HEK293 (cell line): ENCODE measurements around the gene DDX47.

Experiments
- CTCF ChIA-PET: fragments of 350-600 bp; formaldehyde crosslinking; extraction: SDS; loops from one replicate; lab custom pipeline; 2021; ENCODE audit warnings: antibody characterized with exemption; lab: Yijun Ruan, JAX
- POLR2A ChIA-PET: fragments of 300-600 bp; formaldehyde crosslinking; extraction: SDS; loops from one replicate; lab custom pipeline; 2020; ENCODE audit warnings: antibody characterized with exemption, inconsistent platforms; lab: Yijun Ruan, JAX
- H3K27ac ChIP-seq: fragments of 200-500 bp; sonication (Bioruptor generic); 2 replicates; pipeline ENCODE4 v1.5.1; 2014; ENCODE audit warnings: low read depth, low read length, control low read depth, inconsistent platforms; ENCODE audit errors: extremely low read depth
- H3K36me3 ChIP-seq, 2 experiments: fragments of 200-500 bp in 1 of 2; sonication (Bioruptor generic) in 1 of 2; 1 replicate in 1 of 2; 2 replicates in 1 of 2; pipeline ENCODE4 v1.5.1; 2014 to 2017; ENCODE audit warnings: inconsistent platforms in 2 of 2, low read length in 2 of 2; ENCODE audit not compliant: control insufficient read depth in 2 of 2, insufficient read depth in 1 of 2
- H3K4me1 ChIP-seq: fragments of 200-500 bp; sonication (Bioruptor generic); 2 replicates; pipeline ENCODE4 v1.5.1; 2014; ENCODE audit warnings: mild to moderate bottlenecking, low read length, inconsistent platforms; ENCODE audit not compliant: control insufficient read depth, insufficient read depth
- H3K4me3 ChIP-seq: 2 replicates; pipeline ENCODE4 v1.5.1; 2011; ENCODE audit warnings: low read depth, mild to moderate bottlenecking, control low read depth, low read length, moderate library complexity
- H3K9me3 ChIP-seq: fragments of 200-500 bp; sonication (Bioruptor generic); 2 replicates; pipeline ENCODE4 v1.5.1; 2014; ENCODE audit warnings: low read depth, low read length, inconsistent platforms; ENCODE audit not compliant: control insufficient read depth, insufficient read depth
- GFI1B ChIP-seq: fragments of 450-650 bp; formaldehyde crosslinking; IDR thresholded peaks from 2 replicates; pipeline ENCODE4 v1.5.1; 2016; ENCODE audit warnings: missing biosample characterization, missing genetic modification characterization
- GLIS2 ChIP-seq: fragments of 450-650 bp; formaldehyde crosslinking; IDR thresholded peaks from 2 replicates; pipeline ENCODE4 v1.5.1; 2016; ENCODE audit warnings: missing biosample characterization, missing genetic modification characterization
- KLF1 ChIP-seq: fragments of 450-650 bp; formaldehyde crosslinking; IDR thresholded peaks from 2 replicates; pipeline ENCODE4 v1.5.1; 2016; ENCODE audit warnings: missing biosample characterization, missing genetic modification characterization
- KLF9 ChIP-seq: fragments of 450-650 bp; formaldehyde crosslinking; IDR thresholded peaks from 2 replicates; pipeline ENCODE4 v1.5.1; 2016; ENCODE audit warnings: missing biosample characterization, missing genetic modification characterization, low read depth
- ZFP37 ChIP-seq: fragments of 450-650 bp; formaldehyde crosslinking; IDR thresholded peaks from 2 replicates; pipeline ENCODE4 v1.5.1; 2016; ENCODE audit warnings: missing biosample characterization, missing genetic modification characterization
- ZNF341 ChIP-seq: fragments of 450-650 bp; formaldehyde crosslinking; IDR thresholded peaks from 2 replicates; pipeline ENCODE4; 2016; ENCODE audit warnings: low read depth, missing biosample characterization, missing genetic modification characterization
- ZNF394 ChIP-seq: fragments of 450-650 bp; formaldehyde crosslinking; IDR thresholded peaks from 2 replicates; pipeline ENCODE4 v1.5.1; 2016; ENCODE audit warnings: missing biosample characterization, missing genetic modification characterization, mild to moderate bottlenecking, moderate library complexity, borderline replicate concordance
- ZNF426 ChIP-seq: fragments of 450-650 bp; formaldehyde crosslinking; IDR thresholded peaks from 2 replicates; pipeline ENCODE4 v1.5.1; 2017; ENCODE audit warnings: missing biosample characterization, missing genetic modification characterization, mild to moderate bottlenecking, inconsistent platforms, moderate library complexity
- ZNF514 ChIP-seq: fragments of 450-650 bp; formaldehyde crosslinking; IDR thresholded peaks from 2 replicates; pipeline ENCODE4 v1.5.1; 2016; ENCODE audit warnings: missing biosample characterization, missing genetic modification characterization
- ZNF548 ChIP-seq: fragments of 450-650 bp; formaldehyde crosslinking; IDR thresholded peaks from 2 replicates; pipeline ENCODE4 v1.5.1; 2016; ENCODE audit warnings: missing biosample characterization, missing genetic modification characterization
- ZNF561 ChIP-seq: fragments of 450-650 bp; IDR thresholded peaks from 2 replicates; pipeline ENCODE4 v1.5.1; 2018; ENCODE audit warnings: missing biosample characterization, missing genetic modification characterization, borderline replicate concordance
- TF ChIP-seq, protein P1 (sequence below): fragments of 450-650 bp; formaldehyde crosslinking; IDR thresholded peaks from 2 replicates; pipeline ENCODE4 v1.5.1; 2016; ENCODE audit warnings: missing biosample characterization, missing genetic modification characterization
- TF ChIP-seq, protein P2 (sequence below): fragments of 450-650 bp; formaldehyde crosslinking; IDR thresholded peaks from 2 replicates; pipeline ENCODE4 v1.5.1; 2016; ENCODE audit warnings: missing biosample characterization, missing genetic modification characterization, borderline replicate concordance
- TF ChIP-seq, protein P3 (sequence below): fragments of 450-650 bp; formaldehyde crosslinking; conservative IDR thresholded peaks from 2 replicates; pipeline ENCODE4 v1.5.1; 2016; ENCODE audit warnings: low read depth, missing biosample characterization, missing genetic modification characterization
- TF ChIP-seq, protein P4 (sequence below): IDR thresholded peaks from 2 replicates; pipeline ENCODE4 v1.6.1; 2011; ENCODE audit warnings: mild to moderate bottlenecking, low read depth, low read length, borderline replicate concordance
- TF ChIP-seq, protein P5 (sequence below): fragments of 450-650 bp; formaldehyde crosslinking; IDR thresholded peaks from 2 replicates; pipeline ENCODE4 v1.5.1; 2016; ENCODE audit warnings: missing biosample characterization, missing genetic modification characterization

DDX47 gene

DNA sequence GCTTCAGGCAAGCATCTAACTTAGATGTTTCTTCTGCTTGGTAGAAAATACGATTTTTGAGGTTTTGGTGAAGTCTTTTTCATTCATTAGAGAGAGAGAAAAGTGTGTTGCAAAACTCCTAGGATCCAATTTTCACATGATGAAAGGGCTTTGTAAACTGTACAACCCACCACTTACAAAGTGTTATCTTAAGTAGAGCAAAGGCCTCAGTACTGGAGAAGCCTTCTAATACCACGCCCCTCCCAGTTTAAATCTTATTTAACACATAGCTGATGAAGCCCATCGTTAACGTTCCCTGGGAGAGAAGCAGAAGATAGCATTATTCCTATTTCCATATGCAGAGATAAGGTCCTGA is 26.8 kb upstream of the DDX47 start:
- peak overlapping the region; percentile 44 for H3K4me3 ChIP-seq
- TF ChIP-seq ZFP37 (tag by site-specific recombination) (no peak), KLF9 (0 out of 2 replicates have a peak, but pooled peaks have one; percentile 35), ZNF394 (tag by site-specific recombination) (peak; percentile 56; the same call in 1 of the 2 replicates), ZNF514 (tag by site-specific recombination) (no peak)
- no peaks in the 10 kb centered on the region for H3K36me3 ChIP-seq
- ChIA-PET POLR2A (interaction anchor here (1.2 to 2.1 kb wide), 3 partner anchors 17 to 65 kb away, joined by 3 to 6 read pairs (median 6); no protein-coding TSS in a partner anchor), CTCF (interaction anchor here (0.6 to 3.3 kb wide), 5 partner anchors 14 to 426 kb away, joined by 3 to 20 read pairs (median 4); no protein-coding TSS in a partner anchor)
- no peaks in the 10 kb centered on the region for H3K9me3 ChIP-seq
- peak overlapping the region; percentile 72; the same call in 1 of the 2 replicates for H3K27ac ChIP-seq
- peaks cover 20% of the 10 kb centered on the region for H3K4me1 ChIP-seq

DNA sequence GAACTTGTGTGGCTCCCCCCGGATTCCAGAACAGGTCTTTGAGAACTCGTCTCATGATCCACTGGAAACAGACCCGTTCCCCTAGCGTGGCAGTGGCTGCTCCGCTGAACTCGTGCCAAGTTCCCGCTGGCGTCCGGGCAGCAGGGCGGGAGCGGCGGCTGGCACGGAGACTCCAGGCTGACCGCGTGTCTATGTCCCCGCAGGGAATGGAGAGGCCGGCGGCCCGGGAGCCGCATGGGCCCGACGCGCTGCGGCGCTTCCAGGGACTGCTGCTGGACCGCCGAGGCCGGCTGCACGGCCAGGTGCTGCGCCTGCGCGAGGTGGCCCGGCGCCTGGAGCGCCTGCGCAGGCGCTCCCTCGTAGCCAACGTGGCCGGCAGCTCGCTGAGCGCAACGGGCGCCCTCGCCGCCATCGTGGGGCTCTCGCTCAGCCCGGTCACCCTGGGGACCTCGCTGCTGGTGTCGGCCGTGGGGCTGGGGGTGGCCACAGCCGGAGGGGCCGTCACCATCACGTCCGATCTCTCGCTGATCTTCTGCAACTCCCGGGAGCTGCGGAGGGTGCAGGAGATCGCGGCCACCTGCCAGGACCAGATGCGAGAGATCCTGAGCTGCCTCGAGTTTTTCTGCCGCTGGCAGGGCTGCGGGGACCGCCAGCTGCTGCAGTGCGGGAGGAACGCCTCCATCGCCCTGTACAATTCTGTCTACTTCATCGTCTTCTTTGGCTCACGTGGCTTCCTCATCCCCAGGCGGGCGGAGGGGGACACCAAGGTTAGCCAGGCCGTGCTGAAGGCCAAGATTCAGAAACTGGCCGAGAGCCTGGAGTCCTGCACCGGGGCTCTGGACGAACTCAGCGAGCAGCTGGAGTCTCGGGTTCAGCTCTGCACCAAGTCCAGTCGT is 26.2 kb upstream of the DDX47 start:
- CTCF ChIA-PET = interaction anchor here (0.6 to 3.3 kb wide), 16 partner anchors 14 to 425 kb away, joined by 3 to 27 read pairs (median 4); partner anchors contain the start of genes DDX47 and GPRC5A
- POLR2A ChIA-PET = interaction anchor here (1.2 to 2.1 kb wide), 5 partner anchors 16 to 104 kb away, joined by 3 to 12 read pairs (median 6); partner anchors contain the start of gene GPRC5A
- H3K4me1 ChIP-seq = peaks cover 26% of the 10 kb centered on the region
- H3K9me3 ChIP-seq = no peaks in the 10 kb centered on the region
- no peaks in the 10 kb centered on the region for H3K36me3 ChIP-seq
- peak overlapping the region; percentile 44 for H3K4me3 ChIP-seq
- peak overlapping the region; percentile 72; the same call in 1 of the 2 replicates for H3K27ac ChIP-seq
- TF ChIP-seq GFI1B (tag by site-specific recombination) (no peak), ZNF426 (tag by site-specific recombination) (no peak), ZNF548 (tag by site-specific recombination) (no peak), ZNF341 (tag by site-specific recombination) (peak; percentile 75), KLF1 (tag by site-specific recombination) (no peak), GLIS2 (tag by site-specific recombination) (peak; percentile 30; the same call in 1 of the 2 replicates), ZNF561 (tag by site-specific recombination) (no peak)
- TF ChIP-seq, protein P1, sequence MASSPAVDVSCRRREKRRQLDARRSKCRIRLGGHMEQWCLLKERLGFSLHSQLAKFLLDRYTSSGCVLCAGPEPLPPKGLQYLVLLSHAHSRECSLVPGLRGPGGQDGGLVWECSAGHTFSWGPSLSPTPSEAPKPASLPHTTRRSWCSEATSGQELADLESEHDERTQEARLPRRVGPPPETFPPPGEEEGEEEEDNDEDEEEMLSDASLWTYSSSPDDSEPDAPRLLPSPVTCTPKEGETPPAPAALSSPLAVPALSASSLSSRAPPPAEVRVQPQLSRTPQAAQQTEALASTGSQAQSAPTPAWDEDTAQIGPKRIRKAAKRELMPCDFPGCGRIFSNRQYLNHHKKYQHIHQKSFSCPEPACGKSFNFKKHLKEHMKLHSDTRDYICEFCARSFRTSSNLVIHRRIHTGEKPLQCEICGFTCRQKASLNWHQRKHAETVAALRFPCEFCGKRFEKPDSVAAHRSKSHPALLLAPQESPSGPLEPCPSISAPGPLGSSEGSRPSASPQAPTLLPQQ (tag by site-specific recombination) = 0 out of 2 replicates have a peak, but pooled peaks have one; percentile 32
- TF ChIP-seq, protein P2, sequence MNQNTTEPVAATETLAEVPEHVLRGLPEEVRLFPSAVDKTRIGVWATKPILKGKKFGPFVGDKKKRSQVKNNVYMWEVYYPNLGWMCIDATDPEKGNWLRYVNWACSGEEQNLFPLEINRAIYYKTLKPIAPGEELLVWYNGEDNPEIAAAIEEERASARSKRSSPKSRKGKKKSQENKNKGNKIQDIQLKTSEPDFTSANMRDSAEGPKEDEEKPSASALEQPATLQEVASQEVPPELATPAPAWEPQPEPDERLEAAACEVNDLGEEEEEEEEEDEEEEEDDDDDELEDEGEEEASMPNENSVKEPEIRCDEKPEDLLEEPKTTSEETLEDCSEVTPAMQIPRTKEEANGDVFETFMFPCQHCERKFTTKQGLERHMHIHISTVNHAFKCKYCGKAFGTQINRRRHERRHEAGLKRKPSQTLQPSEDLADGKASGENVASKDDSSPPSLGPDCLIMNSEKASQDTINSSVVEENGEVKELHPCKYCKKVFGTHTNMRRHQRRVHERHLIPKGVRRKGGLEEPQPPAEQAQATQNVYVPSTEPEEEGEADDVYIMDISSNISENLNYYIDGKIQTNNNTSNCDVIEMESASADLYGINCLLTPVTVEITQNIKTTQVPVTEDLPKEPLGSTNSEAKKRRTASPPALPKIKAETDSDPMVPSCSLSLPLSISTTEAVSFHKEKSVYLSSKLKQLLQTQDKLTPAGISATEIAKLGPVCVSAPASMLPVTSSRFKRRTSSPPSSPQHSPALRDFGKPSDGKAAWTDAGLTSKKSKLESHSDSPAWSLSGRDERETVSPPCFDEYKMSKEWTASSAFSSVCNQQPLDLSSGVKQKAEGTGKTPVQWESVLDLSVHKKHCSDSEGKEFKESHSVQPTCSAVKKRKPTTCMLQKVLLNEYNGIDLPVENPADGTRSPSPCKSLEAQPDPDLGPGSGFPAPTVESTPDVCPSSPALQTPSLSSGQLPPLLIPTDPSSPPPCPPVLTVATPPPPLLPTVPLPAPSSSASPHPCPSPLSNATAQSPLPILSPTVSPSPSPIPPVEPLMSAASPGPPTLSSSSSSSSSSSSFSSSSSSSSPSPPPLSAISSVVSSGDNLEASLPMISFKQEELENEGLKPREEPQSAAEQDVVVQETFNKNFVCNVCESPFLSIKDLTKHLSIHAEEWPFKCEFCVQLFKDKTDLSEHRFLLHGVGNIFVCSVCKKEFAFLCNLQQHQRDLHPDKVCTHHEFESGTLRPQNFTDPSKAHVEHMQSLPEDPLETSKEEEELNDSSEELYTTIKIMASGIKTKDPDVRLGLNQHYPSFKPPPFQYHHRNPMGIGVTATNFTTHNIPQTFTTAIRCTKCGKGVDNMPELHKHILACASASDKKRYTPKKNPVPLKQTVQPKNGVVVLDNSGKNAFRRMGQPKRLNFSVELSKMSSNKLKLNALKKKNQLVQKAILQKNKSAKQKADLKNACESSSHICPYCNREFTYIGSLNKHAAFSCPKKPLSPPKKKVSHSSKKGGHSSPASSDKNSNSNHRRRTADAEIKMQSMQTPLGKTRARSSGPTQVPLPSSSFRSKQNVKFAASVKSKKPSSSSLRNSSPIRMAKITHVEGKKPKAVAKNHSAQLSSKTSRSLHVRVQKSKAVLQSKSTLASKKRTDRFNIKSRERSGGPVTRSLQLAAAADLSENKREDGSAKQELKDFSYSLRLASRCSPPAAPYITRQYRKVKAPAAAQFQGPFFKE (tag by site-specific recombination) = peak; percentile 49; the same call in 1 of the 2 replicates
- TF ChIP-seq, protein P3, sequence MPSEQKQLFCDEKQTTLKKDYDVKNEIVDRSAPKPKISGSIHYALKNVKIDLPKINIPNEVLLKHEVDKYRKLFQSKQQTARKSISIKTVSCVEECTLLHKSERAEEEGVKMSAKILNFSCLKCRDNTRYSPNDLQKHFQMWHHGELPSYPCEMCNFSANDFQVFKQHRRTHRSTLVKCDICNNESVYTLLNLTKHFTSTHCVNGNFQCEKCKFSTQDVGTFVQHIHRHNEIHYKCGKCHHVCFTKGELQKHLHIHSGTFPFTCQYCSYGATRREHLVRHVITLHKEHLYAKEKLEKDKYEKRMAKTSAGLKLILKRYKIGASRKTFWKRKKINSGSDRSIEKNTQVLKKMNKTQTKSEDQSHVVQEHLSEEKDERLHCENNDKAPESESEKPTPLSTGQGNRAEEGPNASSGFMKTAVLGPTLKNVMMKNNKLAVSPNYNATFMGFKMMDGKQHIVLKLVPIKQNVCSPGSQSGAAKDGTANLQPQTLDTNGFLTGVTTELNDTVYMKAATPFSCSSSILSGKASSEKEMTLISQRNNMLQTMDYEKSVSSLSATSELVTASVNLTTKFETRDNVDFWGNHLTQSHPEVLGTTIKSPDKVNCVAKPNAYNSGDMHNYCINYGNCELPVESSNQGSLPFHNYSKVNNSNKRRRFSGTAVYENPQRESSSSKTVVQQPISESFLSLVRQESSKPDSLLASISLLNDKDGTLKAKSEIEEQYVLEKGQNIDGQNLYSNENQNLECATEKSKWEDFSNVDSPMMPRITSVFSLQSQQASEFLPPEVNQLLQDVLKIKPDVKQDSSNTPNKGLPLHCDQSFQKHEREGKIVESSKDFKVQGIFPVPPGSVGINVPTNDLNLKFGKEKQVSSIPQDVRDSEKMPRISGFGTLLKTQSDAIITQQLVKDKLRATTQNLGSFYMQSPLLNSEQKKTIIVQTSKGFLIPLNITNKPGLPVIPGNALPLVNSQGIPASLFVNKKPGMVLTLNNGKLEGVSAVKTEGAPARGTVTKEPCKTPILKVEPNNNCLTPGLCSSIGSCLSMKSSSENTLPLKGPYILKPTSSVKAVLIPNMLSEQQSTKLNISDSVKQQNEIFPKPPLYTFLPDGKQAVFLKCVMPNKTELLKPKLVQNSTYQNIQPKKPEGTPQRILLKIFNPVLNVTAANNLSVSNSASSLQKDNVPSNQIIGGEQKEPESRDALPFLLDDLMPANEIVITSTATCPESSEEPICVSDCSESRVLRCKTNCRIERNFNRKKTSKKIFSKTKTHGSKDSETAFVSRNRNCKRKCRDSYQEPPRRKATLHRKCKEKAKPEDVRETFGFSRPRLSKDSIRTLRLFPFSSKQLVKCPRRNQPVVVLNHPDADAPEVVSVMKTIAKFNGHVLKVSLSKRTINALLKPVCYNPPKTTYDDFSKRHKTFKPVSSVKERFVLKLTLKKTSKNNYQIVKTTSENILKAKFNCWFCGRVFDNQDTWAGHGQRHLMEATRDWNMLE (tag by site-specific recombination) = no peak
- TF ChIP-seq, protein P4, sequence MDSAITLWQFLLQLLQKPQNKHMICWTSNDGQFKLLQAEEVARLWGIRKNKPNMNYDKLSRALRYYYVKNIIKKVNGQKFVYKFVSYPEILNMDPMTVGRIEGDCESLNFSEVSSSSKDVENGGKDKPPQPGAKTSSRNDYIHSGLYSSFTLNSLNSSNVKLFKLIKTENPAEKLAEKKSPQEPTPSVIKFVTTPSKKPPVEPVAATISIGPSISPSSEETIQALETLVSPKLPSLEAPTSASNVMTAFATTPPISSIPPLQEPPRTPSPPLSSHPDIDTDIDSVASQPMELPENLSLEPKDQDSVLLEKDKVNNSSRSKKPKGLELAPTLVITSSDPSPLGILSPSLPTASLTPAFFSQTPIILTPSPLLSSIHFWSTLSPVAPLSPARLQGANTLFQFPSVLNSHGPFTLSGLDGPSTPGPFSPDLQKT = no peak
- TF ChIP-seq, protein P5, sequence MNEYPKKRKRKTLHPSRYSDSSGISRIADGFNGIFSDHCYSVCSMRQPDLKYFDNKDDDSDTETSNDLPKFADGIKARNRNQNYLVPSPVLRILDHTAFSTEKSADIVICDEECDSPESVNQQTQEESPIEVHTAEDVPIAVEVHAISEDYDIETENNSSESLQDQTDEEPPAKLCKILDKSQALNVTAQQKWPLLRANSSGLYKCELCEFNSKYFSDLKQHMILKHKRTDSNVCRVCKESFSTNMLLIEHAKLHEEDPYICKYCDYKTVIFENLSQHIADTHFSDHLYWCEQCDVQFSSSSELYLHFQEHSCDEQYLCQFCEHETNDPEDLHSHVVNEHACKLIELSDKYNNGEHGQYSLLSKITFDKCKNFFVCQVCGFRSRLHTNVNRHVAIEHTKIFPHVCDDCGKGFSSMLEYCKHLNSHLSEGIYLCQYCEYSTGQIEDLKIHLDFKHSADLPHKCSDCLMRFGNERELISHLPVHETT (tag by site-specific recombination) = no peak
